K562 (cell line): ENCODE results near the gene RBAK. TPM values are rescaled to one million over a fixed set of nuclear protein-coding genes. Genes with fewer than 3 reads are reported as not detected.

Experiments
- ATF7 ChIP-seq: fragments of 450-650 bp; IDR thresholded peaks from 2 replicates; pipeline ENCODE4 v1.7.1; 2014; ENCODE audit warnings: mild to moderate bottlenecking, moderate library complexity
- C11orf30 ChIP-seq: fragments of 450-650 bp; IDR thresholded peaks from 2 replicates; pipeline ENCODE4 v1.6.1; 2016; ENCODE audit warnings: low read depth, mild to moderate bottlenecking
- FOXK1 ChIP-seq: sonication (generic); formaldehyde crosslinking; IDR thresholded peaks from 2 replicates; pipeline ENCODE4 v1.8.0; 2022; ENCODE audit warnings: missing genetic modification reagents, mild to moderate bottlenecking, borderline replicate concordance
- HCFC1 ChIP-seq: IDR thresholded peaks from 2 replicates; pipeline ENCODE4 v1.6.1; 2012; ENCODE audit warnings: low read depth, low read length, improper control_type of control experiment
- MED1 ChIP-seq: sonication (generic); formaldehyde crosslinking; IDR thresholded peaks from 2 replicates; pipeline ENCODE4 v1.8.1; 2023; ENCODE audit warnings: missing genetic modification reagents, borderline replicate concordance
- SMARCE1 ChIP-seq: fragments of 450-650 bp; IDR thresholded peaks from 2 replicates; pipeline ENCODE4 v1.7.1; 2016; ENCODE audit warnings: mild to moderate bottlenecking
- TAF9B ChIP-seq: fragments of 450-650 bp; IDR thresholded peaks from 2 replicates; pipeline ENCODE4 v1.6.1; 2018; ENCODE audit warnings: mild to moderate bottlenecking; ENCODE audit not compliant: partially characterized antibody
- TBP ChIP-seq: optimal IDR thresholded peaks from 2 replicates; pipeline ENCODE3; 2011; ENCODE audit warnings: low read depth, low read length, improper control_type of control experiment
- U2AF1 ChIP-seq: fragments of 200-400 bp; formaldehyde crosslinking; optimal IDR thresholded peaks from 2 replicates; pipeline ENCODE3; 2017; ENCODE audit warnings: mild to moderate bottlenecking, low read depth, low read length, moderate library complexity
- ZNF589 ChIP-seq: fragments of 200-800 bp; sonication (Bioruptor generic); IDR thresholded peaks from 2 replicates; pipeline ENCODE4 v1.6.1; 2016; ENCODE audit warnings: low read depth, missing genetic modification characterization, missing compliant biosample characterization
- polyA plus RNA-seq, 8 experiments: library from polyadenylated mRNA; depleted of rRNA in 4 of 8; stranded (reverse) in 5 of 8; unstranded in 3 of 8; fragments of >200 nt; fragmentation: Nextera tagmentation in 2 of 8; fragmentation: Illumina TruSeq in 1 of 8; extraction: Ambion mirVana in 2 of 8; extraction: Trizol in 1 of 8; gene quantifications; 2 replicates each; pipeline versions ENCODE4 v1.2.1 to v1.2.3, GENCODE V29; 2011 to 2014; ENCODE audit warnings: inconsistent platforms in 1 of 8, missing spikeins in 1 of 8
- total RNA-seq, 7 experiments: library from RNA; depleted of rRNA in 6 of 7; stranded (reverse); fragments of >200 nt in 6 of 7; fragmentation: Illumina TruSeq in 2 of 7; extraction: Trizol in 2 of 7; gene quantifications; 2 replicates each; pipeline versions ENCODE4 v1.2.1 to v1.2.3, GENCODE V29; 2011 to 2021; ENCODE audit warnings: low replicate concordance in 1 of 7
- TF ChIP-seq, protein P1 (sequence below): sonication (generic); formaldehyde crosslinking; IDR thresholded peaks from 2 replicates; pipeline ENCODE4 v1.9.0; 2022; ENCODE audit warnings: mild to moderate bottlenecking, missing genetic modification reagents
- TF ChIP-seq, protein P2 (sequence below): fragments of 450-650 bp; formaldehyde crosslinking; IDR thresholded peaks from 2 replicates; pipeline ENCODE4 v1.4.0; 2022; ENCODE audit warnings: mild to moderate bottlenecking, moderate library complexity
- TF ChIP-seq, protein P3 (sequence below): fragments of 450-650 bp; IDR thresholded peaks from 2 replicates; pipeline ENCODE4 v1.6.1; 2016; ENCODE audit warnings: mild to moderate bottlenecking, moderate library complexity

The RBAK gene
- total and polyA plus RNA-seq, 9 of the 15 experiments (the other 6 are each of a cell fraction or from before 2014, with no cell fraction given): 2.7 to 13.2 (median 10.1) TPM

DNA sequence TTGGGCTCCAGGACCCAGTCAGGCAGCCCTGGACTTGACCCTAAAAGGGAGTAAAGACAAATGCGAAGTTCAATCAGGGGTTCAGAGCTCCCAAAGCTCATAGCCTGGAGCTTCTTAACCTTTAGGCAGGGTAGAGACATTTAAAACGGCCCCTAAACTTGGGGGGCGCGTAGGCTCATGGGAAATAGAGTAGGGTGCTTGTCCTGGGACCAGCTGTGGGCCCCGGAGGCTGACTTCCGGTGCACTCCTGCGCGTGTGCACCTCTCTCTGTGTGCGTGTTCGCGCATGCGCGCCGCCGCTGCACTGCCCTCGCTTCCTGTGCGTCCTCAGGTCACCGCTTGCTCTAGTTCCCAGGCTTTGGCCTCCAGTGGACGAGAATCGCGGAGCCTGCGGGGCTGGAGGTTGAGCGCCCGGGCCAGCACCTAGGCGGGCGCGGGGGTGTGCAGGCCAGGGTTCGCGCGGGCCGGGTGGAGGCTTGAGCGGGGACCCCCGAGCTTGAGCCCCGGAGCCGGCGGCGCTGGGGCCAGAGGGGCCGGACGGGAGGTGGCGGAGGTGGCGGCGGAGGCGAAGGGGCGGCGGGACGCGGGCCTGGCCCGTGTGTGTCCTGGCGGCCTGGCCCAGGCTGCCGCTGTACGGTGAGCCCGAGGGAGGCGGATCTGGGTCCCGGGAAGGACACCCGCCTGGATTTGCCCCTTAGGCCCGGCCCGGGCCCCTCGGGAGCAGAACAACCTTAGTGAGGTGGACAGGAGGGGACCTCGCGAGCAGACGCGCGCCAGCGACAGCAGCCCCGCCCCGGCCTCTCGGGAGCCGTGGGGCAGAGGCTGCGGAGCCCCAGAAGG, at the start of gene RBAK (continued):
- TF ChIP-seq U2AF1 (no peak), SMARCE1 (no peak), HCFC1 (peak; percentile 73), ATF7 (peak; percentile 72; the same call in 1 of the 2 replicates), MED1 (CRISPR knock-in tag) (0 out of 2 replicates have a peak, but pooled peaks have one; percentile 35), FOXK1 (CRISPR knock-in tag) (0 out of 2 replicates have a peak, but pooled peaks have one; percentile 64), TAF9B (peak; percentile 37), ZNF589 (0 out of 2 replicates have a peak, but pooled peaks have one; percentile 37), C11orf30 (0 out of 2 replicates have a peak, but pooled peaks have one; percentile 9), TBP (peak; percentile 46)
- TF ChIP-seq, protein P1, sequence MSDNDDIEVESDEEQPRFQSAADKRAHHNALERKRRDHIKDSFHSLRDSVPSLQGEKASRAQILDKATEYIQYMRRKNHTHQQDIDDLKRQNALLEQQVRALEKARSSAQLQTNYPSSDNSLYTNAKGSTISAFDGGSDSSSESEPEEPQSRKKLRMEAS (CRISPR knock-in tag): peak; percentile 93
- TF ChIP-seq, protein P2, sequence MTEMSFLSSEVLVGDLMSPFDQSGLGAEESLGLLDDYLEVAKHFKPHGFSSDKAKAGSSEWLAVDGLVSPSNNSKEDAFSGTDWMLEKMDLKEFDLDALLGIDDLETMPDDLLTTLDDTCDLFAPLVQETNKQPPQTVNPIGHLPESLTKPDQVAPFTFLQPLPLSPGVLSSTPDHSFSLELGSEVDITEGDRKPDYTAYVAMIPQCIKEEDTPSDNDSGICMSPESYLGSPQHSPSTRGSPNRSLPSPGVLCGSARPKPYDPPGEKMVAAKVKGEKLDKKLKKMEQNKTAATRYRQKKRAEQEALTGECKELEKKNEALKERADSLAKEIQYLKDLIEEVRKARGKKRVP (CRISPR knock-in tag): peak; percentile 25; the same call in 1 of the 2 replicates
- TF ChIP-seq, protein P3, sequence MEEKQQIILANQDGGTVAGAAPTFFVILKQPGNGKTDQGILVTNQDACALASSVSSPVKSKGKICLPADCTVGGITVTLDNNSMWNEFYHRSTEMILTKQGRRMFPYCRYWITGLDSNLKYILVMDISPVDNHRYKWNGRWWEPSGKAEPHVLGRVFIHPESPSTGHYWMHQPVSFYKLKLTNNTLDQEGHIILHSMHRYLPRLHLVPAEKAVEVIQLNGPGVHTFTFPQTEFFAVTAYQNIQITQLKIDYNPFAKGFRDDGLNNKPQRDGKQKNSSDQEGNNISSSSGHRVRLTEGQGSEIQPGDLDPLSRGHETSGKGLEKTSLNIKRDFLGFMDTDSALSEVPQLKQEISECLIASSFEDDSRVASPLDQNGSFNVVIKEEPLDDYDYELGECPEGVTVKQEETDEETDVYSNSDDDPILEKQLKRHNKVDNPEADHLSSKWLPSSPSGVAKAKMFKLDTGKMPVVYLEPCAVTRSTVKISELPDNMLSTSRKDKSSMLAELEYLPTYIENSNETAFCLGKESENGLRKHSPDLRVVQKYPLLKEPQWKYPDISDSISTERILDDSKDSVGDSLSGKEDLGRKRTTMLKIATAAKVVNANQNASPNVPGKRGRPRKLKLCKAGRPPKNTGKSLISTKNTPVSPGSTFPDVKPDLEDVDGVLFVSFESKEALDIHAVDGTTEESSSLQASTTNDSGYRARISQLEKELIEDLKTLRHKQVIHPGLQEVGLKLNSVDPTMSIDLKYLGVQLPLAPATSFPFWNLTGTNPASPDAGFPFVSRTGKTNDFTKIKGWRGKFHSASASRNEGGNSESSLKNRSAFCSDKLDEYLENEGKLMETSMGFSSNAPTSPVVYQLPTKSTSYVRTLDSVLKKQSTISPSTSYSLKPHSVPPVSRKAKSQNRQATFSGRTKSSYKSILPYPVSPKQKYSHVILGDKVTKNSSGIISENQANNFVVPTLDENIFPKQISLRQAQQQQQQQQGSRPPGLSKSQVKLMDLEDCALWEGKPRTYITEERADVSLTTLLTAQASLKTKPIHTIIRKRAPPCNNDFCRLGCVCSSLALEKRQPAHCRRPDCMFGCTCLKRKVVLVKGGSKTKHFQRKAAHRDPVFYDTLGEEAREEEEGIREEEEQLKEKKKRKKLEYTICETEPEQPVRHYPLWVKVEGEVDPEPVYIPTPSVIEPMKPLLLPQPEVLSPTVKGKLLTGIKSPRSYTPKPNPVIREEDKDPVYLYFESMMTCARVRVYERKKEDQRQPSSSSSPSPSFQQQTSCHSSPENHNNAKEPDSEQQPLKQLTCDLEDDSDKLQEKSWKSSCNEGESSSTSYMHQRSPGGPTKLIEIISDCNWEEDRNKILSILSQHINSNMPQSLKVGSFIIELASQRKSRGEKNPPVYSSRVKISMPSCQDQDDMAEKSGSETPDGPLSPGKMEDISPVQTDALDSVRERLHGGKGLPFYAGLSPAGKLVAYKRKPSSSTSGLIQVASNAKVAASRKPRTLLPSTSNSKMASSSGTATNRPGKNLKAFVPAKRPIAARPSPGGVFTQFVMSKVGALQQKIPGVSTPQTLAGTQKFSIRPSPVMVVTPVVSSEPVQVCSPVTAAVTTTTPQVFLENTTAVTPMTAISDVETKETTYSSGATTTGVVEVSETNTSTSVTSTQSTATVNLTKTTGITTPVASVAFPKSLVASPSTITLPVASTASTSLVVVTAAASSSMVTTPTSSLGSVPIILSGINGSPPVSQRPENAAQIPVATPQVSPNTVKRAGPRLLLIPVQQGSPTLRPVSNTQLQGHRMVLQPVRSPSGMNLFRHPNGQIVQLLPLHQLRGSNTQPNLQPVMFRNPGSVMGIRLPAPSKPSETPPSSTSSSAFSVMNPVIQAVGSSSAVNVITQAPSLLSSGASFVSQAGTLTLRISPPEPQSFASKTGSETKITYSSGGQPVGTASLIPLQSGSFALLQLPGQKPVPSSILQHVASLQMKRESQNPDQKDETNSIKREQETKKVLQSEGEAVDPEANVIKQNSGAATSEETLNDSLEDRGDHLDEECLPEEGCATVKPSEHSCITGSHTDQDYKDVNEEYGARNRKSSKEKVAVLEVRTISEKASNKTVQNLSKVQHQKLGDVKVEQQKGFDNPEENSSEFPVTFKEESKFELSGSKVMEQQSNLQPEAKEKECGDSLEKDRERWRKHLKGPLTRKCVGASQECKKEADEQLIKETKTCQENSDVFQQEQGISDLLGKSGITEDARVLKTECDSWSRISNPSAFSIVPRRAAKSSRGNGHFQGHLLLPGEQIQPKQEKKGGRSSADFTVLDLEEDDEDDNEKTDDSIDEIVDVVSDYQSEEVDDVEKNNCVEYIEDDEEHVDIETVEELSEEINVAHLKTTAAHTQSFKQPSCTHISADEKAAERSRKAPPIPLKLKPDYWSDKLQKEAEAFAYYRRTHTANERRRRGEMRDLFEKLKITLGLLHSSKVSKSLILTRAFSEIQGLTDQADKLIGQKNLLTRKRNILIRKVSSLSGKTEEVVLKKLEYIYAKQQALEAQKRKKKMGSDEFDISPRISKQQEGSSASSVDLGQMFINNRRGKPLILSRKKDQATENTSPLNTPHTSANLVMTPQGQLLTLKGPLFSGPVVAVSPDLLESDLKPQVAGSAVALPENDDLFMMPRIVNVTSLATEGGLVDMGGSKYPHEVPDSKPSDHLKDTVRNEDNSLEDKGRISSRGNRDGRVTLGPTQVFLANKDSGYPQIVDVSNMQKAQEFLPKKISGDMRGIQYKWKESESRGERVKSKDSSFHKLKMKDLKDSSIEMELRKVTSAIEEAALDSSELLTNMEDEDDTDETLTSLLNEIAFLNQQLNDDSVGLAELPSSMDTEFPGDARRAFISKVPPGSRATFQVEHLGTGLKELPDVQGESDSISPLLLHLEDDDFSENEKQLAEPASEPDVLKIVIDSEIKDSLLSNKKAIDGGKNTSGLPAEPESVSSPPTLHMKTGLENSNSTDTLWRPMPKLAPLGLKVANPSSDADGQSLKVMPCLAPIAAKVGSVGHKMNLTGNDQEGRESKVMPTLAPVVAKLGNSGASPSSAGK: peak; percentile 77
